GM12878 (cell line): ENCODE results near the gene PDK3. TPM values are rescaled to one million over a fixed set of nuclear protein-coding genes. Genes with fewer than 3 reads are reported as not detected.

ENCODE experiments used
- ATAC-seq: fragments of 200-7000 bp; cut with Tn5 transposase; 3 replicates; pipeline ENCODE4 v1.9.1; 2020; ENCODE audit warnings: mild to moderate bottlenecking, moderate library complexity
- BruUV-seq: library from RNA; stranded (reverse); fragments of 400-500 nt; replicated peaks from 2 replicates; lab custom pipeline; 2021; lab: Mats Ljungman, UMichigan
- CTCF ChIA-PET: fragments of 300-600 bp; sonication (Branson Sonifier 250); formaldehyde crosslinking; extraction: SDS; loops from one replicate; lab custom pipeline; 2021; ENCODE audit warnings: inconsistent platforms; lab: Yijun Ruan, JAX
- POLR2A ChIA-PET: fragments of 350-600 bp; formaldehyde crosslinking; extraction: SDS; loops from one replicate; lab custom pipeline; 2021; ENCODE audit warnings: inconsistent platforms; lab: Charles Lee
- RAD21 ChIA-PET: fragments of 300-600 bp; sonication (Branson Sonifier 250); formaldehyde crosslinking; loops from one replicate; lab custom pipeline; 2023; ENCODE audit warnings: antibody characterized with exemption; ENCODE audit not compliant: unreplicated experiment; lab: Charles Lee
- SMC1A ChIA-PET: fragments of 300-600 bp; sonication (Branson Sonifier 250); formaldehyde crosslinking; loops from one replicate; lab custom pipeline; 2023; ENCODE audit not compliant: unreplicated experiment, uncharacterized antibody; lab: Charles Lee
- DNase-seq: peaks from one replicate; pipeline ENCODE4 v3.0.0-alpha.2; 2011; ENCODE audit warnings: low read depth, low spot score
- FAIRE-seq: peaks from 3 replicates; lab custom pipeline; 2011; peaks lifted over from hg19 to GRCh38; lab: Jason Lieb, UNC
- H2AFZ ChIP-seq: 2 replicates; pipeline ENCODE4 v1.6.0; 2011; ENCODE audit warnings: low read depth, low read length, control low read depth; ENCODE audit not compliant: control insufficient read depth
- H3K27ac ChIP-seq: 2 replicates; pipeline ENCODE4 v1.5.1; 2011; ENCODE audit warnings: control low read depth; ENCODE audit not compliant: control insufficient read depth, insufficient read depth
- H3K27me3 ChIP-seq, 2 experiments: replicated peaks in 1 of 2; 2 replicates each; pipeline versions ENCODE4 v1.6.0 to v1.6.1; 2011; ENCODE audit warnings: low read length in 1 of 2; ENCODE audit not compliant: control insufficient read depth in 2 of 2, insufficient read depth in 2 of 2
- H3K36me3 ChIP-seq, 2 experiments: 2 replicates each; pipeline ENCODE4 v1.5.1; 2011; ENCODE audit warnings: low read length in 1 of 2; ENCODE audit not compliant: control insufficient read depth in 2 of 2, insufficient read depth in 2 of 2
- H3K4me1 ChIP-seq: 2 replicates; pipeline ENCODE4 v1.6.1; 2011; ENCODE audit warnings: mild to moderate bottlenecking, low read length, moderate library complexity, mixed read lengths; ENCODE audit not compliant: control insufficient read depth, insufficient read depth
- H3K4me2 ChIP-seq: 2 replicates; pipeline ENCODE4 v1.6.0; 2011; ENCODE audit warnings: control low read depth; ENCODE audit not compliant: control insufficient read depth, insufficient read depth
- H3K4me3 ChIP-seq: fragments of 200-600 bp; sonication (generic); 2 replicates; pipeline ENCODE4 v1.5.1; 2016
- H3K79me2 ChIP-seq: 2 replicates; pipeline ENCODE4 v1.6.0; 2011; ENCODE audit warnings: low read length; ENCODE audit not compliant: control insufficient read depth, insufficient read depth
- H3K9ac ChIP-seq: 2 replicates; pipeline ENCODE4 v1.8.0; 2011; ENCODE audit warnings: low read length, control low read depth, mixed read lengths; ENCODE audit not compliant: control insufficient read depth, insufficient read depth
- H3K9me3 ChIP-seq: replicated peaks from 3 replicates; pipeline ENCODE4 v1.5.1; 2011; ENCODE audit warnings: mild to moderate bottlenecking, low read length; ENCODE audit not compliant: control insufficient read depth, insufficient read depth
- H4K20me1 ChIP-seq: 2 replicates; pipeline ENCODE4 v1.6.0; 2011; ENCODE audit not compliant: control insufficient read depth, insufficient read depth
- BCLAF1 ChIP-seq: fragments of 450-650 bp; IDR thresholded peaks from 2 replicates; pipeline ENCODE4 v1.6.1; 2017; ENCODE audit warnings: antibody characterized with exemption, mild to moderate bottlenecking, moderate library complexity
- DPF2 ChIP-seq: fragments of 450-650 bp; IDR thresholded peaks from 2 replicates; pipeline ENCODE4 v1.6.1; 2017; ENCODE audit warnings: mild to moderate bottlenecking
- EP300 ChIP-seq, 2 experiments: fragments of 150-350 bp in 1 of 2; IDR thresholded peaks; 2 replicates each; pipeline ENCODE4 v1.6.1; 2011 to 2012; ENCODE audit warnings: low read depth in 2 of 2, low read length in 2 of 2, borderline replicate concordance in 1 of 2, improper control_type of control experiment in 1 of 2, inconsistent platforms in 1 of 2; ENCODE audit not compliant: control insufficient read depth in 1 of 2
- HCFC1 ChIP-seq: fragments of 150-350 bp; IDR thresholded peaks from 2 replicates; pipeline ENCODE4 v1.6.1; 2014; ENCODE audit warnings: low read length
- IKZF1 ChIP-seq: fragments of 450-650 bp; conservative IDR thresholded peaks from 2 replicates; pipeline ENCODE4 v1.6.1; 2017; ENCODE audit warnings: antibody characterized with exemption, mild to moderate bottlenecking
- MAX ChIP-seq: IDR thresholded peaks from 2 replicates; pipeline ENCODE4 v1.6.1; 2012; ENCODE audit warnings: low read depth, low read length, improper control_type of control experiment
- MXI1 ChIP-seq: fragments of 150-350 bp; IDR thresholded peaks from 2 replicates; pipeline ENCODE4 v1.6.1; 2011; ENCODE audit warnings: low read depth, mild to moderate bottlenecking, inconsistent platforms, low read length, improper control_type of control experiment
- NFYA ChIP-seq: IDR thresholded peaks from 2 replicates; pipeline ENCODE4 v1.6.1; 2011; ENCODE audit warnings: low read depth, mild to moderate bottlenecking, low read length, improper control_type of control experiment, borderline replicate concordance
- RFX5 ChIP-seq: IDR thresholded peaks from 2 replicates; pipeline ENCODE4 v1.6.1; 2011; ENCODE audit warnings: low read depth, low read length, improper control_type of control experiment
- STAT3 ChIP-seq: IDR thresholded peaks from 2 replicates; pipeline ENCODE4 v1.6.1; 2011; ENCODE audit warnings: low read depth, low read length, improper control_type of control experiment
- YY1 ChIP-seq: IDR thresholded peaks from 2 replicates; pipeline ENCODE4 v1.6.1; 2011; ENCODE audit warnings: low read depth, mild to moderate bottlenecking, low read length
- ZSCAN29 ChIP-seq: fragments of 450-650 bp; IDR thresholded peaks from 2 replicates; pipeline ENCODE4 v1.6.1; 2017; ENCODE audit warnings: mild to moderate bottlenecking, moderate library complexity
- WGBS: methylation state at CpG from one replicate; pipeline ENCODE4 v1.1.6; 2016; ENCODE audit warnings: low lambda C conversion rate; ENCODE audit not compliant: insufficient replicate concordance, insufficient coverage; ENCODE audit errors: missing lambda C conversion rate; 5-methylcytosine and 5-hydroxymethylcytosine counted together
- in situ Hi-C: fragments of 300-500 bp; cut with MboI; formaldehyde crosslinking; loops from 9 replicates; pipeline ENCODE4 v1.14.3; 2018; ENCODE audit warnings: mixed read lengths
- intact Hi-C: fragments of 100-400 bp; cut with micrococcal nuclease; formaldehyde crosslinking; loops from one replicate; pipeline ENCODE4 v1.14.2; 2022; ENCODE audit not compliant: unreplicated experiment
- polyA plus RNA-seq, 11 experiments: library from polyadenylated mRNA; depleted of rRNA in 4 of 11; unstranded in 6 of 11; stranded (reverse) in 5 of 11; fragments of >200 nt; fragmentation: Nextera tagmentation in 4 of 11; fragmentation: Illumina TruSeq in 1 of 11; extraction: Ambion mirVana in 4 of 11; extraction: Trizol in 1 of 11; gene quantifications; 1 replicate in 1 of 11; 2 replicates in 10 of 11; pipeline versions ENCODE4 v1.2.1 to v1.2.3, GENCODE V29; 2011 to 2016; ENCODE audit warnings: inconsistent platforms in 2 of 11, missing spikeins in 2 of 11, low read depth in 1 of 11
- total RNA-seq, 4 experiments: library from RNA; depleted of rRNA in 3 of 4; stranded (reverse); fragments of >200 nt in 3 of 4; fragmentation: Illumina TruSeq in 1 of 4; extraction: Trizol in 1 of 4; gene quantifications; 2 replicates each; pipeline versions ENCODE4 v1.2.1 to v1.2.3, GENCODE V29; 2013 to 2021

Gene PDK3
- total and polyA plus RNA-seq, 10 of the 15 experiments (the other 5 are each of a cell fraction or from before 2014, with no cell fraction given): 4.2 to 54.6 (median 21.9) TPM

GRCh38 chrX:24443918-24444317, 21.2 kb upstream of the PDK3 start (continued):
- TF ChIP-seq DPF2 (no peak), MXI1 (no peak), IKZF1 (no peak), EP300 (IDR thresholded peaks at IDR 0.05; ENCODE audit: borderline replicate concordance in 1 of 2, control insufficient read depth in 1 of 2, low read depth in 2 of 2, low read length in 2 of 2) (no peak)
- TF ChIP-seq, all 136 proteins: peak for 0

GRCh38 chrX:24444645-24445044, 20.4 kb upstream of the PDK3 start:
- FAIRE-seq (no peak), DNase-seq (no peak), ATAC-seq (no peak)
- Histone ChIP-seq H3K4me3 (no peak overlapping the region), H3K4me1 (no peaks in the 10 kb centered on the region), H3K79me2 (no peaks in the 10 kb centered on the region), H3K36me3 (no peaks in the 10 kb centered on the region), H3K9ac (no peak overlapping the region), H3K27me3 (no peaks in the 10 kb centered on the region; a peak in 1 of 4 replicates), H3K9me3 (no peaks in the 10 kb centered on the region; the same call in 2 of the 3 replicates), H4K20me1 (no peaks in the 10 kb centered on the region), H3K4me2 (no peak overlapping the region), H3K27ac (no peak overlapping the region), H2AFZ (no peak overlapping the region)
- 37% methylated on average over 4 of the region's 4 CpGs for WGBS
- ChIA-PET CTCF (interaction anchor here (0.7 kb wide), 1 partner anchor 38 kb away, joined by 3 read pairs; no protein-coding TSS in a partner anchor), SMC1A (no interaction called here), POLR2A (no interaction called here), RAD21 (interaction anchor here (0.6 kb wide), 1 partner anchor 48 kb away, joined by 4 read pairs; no protein-coding TSS in a partner anchor)
- in situ Hi-C loops: no loop called here
- TF ChIP-seq NFYA (no peak), RFX5 (no peak), STAT3 (no peak), YY1 (no peak), HCFC1 (no peak), MAX (no peak), BCLAF1 (no peak), ZSCAN29 (no peak)
- intact Hi-C loops: no loop called here
- BruUV-seq: no TSS peak
